Measurements from ENCODE around the gene PGBD1.
"Not testable (repeated sequence)": the region's sequence is repeated elsewhere in the genome, so short reads cannot be mapped to it uniquely, and the experiment has no call there.

PGBD1 gene

DNA sequence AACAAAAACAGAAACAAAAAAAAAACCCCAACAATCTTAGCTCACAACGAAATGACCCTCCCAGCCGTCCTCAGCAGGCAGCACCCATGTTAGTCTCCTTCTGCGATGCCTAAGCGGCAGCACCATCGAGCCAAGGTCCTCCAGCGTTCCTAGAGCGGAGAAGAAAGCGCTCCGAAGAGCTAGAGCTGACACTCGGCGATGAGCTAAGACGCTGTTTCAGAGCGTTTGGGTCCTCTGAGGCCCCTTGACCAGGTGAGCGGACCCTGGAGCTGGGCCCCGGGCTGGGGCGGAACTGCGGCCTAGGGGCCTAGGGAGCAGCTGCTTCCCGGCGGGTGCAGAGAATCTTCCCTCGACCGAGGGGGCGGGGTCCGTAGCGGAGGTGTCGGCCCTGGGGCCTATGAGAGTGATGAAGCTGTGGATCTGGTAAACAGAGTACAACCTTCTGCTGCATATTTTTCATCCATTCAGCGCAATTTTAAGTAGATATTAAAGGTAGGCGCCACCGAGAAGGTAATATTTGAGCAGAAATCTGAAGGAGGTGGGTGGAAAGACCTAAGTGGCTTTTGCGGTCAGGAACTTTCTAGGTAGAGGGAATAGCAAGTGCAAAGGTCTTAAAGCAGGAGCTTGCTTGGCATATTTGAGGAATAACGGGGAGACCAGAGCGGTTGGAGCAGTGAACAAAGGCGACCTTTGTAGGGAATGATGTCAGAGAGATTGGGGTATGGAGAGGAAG lies 14.2 kb upstream of the PGBD1 start, which contains the start of gene ZSCAN26:
Gene ZSCAN26 (plus strand): TSS at position 182 of the 733 bp plus-strand sequence. CDS start 4,777 bp downstream, outside the sequence.
- DNase-seq (ENCODE audit: low read depth, low spot score): peak; percentile 39
- peak within 1 kb of the TSS; percentile 76 for H3K27ac ChIP-seq

DNA sequence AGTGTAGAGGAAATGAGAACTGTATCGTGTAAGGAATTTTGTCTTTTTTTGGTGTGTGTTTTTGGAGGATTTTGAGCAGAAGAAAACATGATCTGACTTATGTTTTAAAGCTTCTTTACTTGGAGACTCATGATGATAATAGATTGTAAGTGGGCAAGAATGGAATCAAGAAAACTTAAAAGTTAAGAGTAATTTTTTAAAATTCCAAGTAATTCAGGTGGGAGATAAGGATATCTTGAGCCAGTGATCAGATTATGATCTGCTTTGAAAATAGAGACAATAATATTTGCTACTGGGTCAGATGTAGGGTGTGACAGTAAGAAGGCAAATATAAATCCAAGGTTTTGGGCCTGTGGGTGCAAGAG lies 13.7 kb upstream of the PGBD1 start:
- no peak for DNase-seq (ENCODE audit: low read depth, low spot score)
- H3K27ac ChIP-seq: peak overlapping the region; percentile 76

DNA sequence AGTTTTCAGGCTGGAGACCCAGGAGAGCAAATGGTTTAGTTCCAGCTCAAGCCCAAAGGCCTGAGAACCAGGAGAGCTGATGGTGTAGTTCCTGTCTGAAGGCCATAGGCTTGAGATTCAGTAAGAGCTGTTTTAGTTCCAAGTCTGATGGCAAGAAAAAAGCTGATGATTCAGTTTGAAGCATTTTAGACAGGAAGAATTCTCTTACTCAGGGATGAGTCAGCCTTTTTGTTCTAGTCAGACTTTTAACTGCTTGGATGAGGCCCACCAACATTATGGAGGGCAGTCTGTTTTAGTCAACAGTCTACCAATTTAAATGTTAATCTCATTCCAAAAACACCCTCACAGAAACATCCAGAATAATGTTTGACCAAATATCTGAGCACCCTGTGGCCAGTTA lies 11.9 kb upstream of the PGBD1 start:
- peak; percentile 48 for DNase-seq (ENCODE audit: low read depth, low spot score)
- peak overlapping the region; percentile 67 for H3K27ac ChIP-seq

DNA sequence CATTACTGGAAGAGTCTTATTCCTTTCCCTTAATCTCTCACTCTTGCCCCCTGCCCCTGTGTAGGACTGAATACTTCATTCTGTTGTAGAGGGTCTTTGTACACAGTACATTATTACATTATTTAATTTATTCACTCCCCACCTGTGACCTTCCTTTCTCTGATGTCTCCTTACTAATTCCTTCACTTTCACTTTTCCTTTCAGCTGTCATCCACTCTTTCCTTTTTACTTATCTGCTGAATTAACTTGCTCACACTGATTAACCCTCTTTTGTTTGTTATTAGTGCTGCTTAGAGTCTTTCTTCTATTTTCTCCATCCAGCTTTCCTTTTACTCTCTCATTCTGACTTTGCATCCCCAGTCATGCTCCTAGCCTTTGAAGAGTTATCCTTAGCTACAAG lies 6.5 kb upstream of the PGBD1 start:
- DNase-seq (ENCODE audit: low read depth, low spot score): no peak
- no peak overlapping the region for H3K27ac ChIP-seq

DNA sequence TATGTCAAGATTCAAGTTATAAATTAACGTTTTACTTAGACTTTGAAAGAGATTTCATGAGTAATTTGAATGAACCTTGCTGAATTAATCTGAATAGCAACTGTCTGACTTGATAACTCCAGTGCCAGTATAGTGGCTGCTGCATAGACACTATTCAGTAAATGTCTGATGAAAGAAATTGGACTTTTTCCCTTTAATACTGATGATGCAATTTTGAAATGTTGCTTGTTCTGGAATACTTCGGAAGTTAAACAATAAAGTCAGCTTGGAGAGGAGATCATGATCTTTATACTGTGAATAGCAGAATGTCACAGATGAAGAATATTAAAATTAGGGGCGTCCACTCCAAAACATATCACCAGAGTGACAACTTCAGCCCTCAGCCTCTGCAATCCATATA lies 3.6 kb upstream of the PGBD1 start:
- DNase-seq (ENCODE audit: low read depth, low spot score): no peak
- no peak overlapping the region for H3K27ac ChIP-seq

DNA sequence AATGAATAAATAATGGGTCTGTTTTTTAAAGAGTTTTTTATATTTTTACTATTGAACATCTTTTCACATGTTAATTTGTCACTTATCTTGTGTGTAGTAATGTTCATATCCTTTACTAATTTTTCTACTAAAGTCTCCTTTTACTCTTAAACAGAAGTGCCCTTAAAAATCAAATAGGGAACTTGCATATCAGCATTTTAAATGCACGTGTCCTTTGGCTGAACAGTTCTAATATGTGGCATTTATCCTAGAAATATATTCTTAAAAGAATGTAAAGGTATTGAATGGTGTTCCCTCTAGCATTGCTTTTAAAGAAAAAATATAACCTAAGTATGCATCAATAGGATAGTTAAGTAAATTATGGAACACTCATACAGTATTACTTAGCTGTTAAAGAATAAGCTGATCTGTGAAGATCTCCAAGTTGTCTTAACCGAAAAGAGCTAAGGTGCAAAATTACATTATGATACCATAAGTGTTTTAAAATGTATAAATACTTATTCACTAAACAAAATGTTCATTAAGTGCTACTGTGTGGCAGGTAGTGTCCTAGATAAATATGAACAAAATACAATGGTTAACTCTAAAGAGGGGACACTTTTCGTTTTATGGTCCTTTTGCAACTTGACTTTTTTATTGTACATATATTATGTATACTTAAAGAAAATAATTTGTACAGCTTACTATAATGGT lies 631 bp upstream of the PGBD1 start:
- no peak for DNase-seq (ENCODE audit: low read depth, low spot score)
- H3K27ac ChIP-seq: no peak overlapping the region

DNA sequence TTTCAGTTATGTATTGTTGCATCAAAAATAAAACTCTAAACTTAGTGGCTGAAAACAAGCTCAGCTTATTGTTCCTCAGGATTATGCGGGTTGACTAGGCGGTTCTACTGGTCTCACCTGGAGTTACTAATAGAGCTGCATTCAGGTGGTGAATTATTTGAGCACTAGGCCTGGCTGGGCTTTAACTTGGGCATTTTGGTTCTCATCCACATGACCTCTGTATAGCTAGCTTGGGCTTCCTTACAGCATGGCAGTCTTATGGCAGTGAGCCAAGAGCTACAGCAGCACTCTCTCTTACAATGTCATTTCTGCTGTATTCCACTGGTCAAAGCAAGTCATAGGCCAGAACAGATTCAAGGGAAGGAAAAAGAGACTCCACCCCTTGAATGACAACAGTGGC lies 1.6 kb downstream of the PGBD1 start:
- H3K27ac ChIP-seq: no peak overlapping the region
- DNase-seq (ENCODE audit: low read depth, low spot score): no peak

DNA sequence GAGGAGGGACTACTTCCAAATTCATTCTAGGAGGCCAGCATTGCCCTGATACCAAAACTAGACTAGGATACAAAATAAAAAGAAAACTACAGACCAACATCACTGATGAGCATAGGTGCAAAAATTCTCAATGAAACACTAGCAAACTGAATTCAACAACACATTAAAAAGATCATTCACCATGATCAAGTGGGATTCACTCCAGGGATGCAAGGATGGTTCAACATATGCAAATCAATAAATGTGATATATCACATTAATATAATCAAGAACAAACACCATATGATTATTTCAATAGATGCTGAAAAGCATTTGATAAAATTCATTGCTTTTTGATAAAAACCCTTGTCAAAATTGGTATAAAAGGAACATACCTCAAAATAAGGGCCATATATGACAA lies 10.2 kb downstream of the PGBD1 start:
- no peak overlapping the region for H3K27ac ChIP-seq
- DNase-seq (ENCODE audit: low read depth, low spot score): no peak

DNA sequence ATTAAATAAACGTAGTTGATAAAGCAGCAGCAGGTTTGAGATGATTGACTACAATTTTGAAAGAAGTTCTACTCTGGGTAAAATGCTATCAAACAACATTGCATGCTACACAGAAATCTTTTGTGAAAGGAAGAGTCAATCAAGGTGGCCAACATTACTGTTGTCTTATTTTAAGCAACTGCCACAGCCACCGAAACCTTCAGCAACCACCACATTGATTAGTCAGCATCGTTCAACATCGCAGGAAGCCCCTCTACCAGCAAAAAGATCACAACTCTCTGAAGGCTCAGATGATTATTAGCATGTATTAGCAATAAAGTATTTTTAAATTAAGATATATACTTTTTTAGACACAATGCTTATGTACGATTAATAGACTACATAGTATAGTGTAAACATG lies 14.0 kb downstream of the PGBD1 start:
- H3K27ac ChIP-seq: no peak overlapping the region
- no peak for DNase-seq (ENCODE audit: low read depth, low spot score)

DNA sequence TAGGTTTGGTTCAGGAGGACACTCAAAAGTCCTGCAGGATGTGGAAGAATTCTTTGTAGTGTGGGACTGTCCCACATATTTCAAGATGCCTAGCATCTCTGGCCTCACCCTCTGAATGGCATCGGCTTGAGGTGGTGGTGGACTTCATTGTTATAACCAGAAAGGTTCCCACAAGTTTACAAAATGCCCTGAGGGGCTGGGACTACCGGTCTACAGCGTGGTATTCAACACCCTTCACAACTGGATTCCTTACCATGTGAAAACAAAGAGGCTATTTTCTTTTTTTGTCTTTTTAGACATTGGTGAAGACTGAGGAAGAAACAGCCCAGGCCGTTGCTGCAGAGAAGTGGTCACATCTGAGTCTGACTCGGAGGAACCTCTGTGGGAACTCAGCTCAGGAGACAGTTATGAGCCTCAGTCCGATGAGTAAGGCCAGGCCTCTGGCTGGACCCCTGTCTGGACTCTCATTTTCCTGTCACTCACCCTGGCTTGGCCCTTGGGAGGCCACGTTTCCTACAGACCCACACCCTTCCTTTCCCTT lies 15.2 kb downstream of the PGBD1 start:
- no peak for DNase-seq (ENCODE audit: low read depth, low spot score)
- no peak overlapping the region for H3K27ac ChIP-seq

DNA sequence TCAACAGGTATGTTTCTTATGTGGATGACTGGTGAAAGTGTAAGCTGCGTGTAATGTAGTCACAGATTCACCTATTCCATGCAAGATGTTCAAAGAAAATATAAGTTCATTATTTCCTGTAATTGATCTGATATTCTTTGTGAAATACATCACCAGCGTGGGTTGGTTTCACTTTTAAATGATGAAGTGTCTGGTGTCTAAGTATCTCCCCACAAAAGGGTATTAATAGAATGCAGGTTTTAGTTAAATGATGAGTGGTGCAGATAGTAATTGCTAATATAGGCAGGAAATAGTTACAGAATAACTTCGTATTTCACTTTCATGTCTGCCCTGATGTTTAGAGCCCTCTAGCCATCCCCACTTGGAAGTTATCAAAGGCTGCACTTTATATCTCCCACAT lies 22.2 kb downstream of the PGBD1 start:
- no peak overlapping the region for H3K27ac ChIP-seq
- DNase-seq (ENCODE audit: low read depth, low spot score): no peak

DNA sequence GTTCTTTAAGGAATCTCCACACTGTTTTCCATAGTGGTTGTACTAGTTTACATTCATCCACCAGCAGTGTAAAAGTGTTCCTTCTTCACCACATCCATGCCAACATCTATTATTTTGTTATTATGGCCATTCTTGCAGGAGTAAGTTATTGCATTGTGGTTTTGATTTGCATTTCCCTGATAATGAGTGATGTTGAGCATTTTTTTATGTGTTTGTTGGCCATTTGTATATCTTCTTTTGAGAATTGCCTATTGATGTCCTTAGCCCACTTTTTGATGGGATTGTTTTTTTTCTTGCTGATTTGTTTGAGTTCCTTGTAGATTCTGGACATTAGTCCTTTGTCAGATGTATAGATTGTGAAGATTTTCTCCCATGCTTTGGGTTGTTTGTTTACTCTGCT lies 25.0 kb downstream of the PGBD1 start:
- not testable (repeated sequence) for DNase-seq (ENCODE audit: low read depth, low spot score); H3K27ac ChIP-seq

DNA sequence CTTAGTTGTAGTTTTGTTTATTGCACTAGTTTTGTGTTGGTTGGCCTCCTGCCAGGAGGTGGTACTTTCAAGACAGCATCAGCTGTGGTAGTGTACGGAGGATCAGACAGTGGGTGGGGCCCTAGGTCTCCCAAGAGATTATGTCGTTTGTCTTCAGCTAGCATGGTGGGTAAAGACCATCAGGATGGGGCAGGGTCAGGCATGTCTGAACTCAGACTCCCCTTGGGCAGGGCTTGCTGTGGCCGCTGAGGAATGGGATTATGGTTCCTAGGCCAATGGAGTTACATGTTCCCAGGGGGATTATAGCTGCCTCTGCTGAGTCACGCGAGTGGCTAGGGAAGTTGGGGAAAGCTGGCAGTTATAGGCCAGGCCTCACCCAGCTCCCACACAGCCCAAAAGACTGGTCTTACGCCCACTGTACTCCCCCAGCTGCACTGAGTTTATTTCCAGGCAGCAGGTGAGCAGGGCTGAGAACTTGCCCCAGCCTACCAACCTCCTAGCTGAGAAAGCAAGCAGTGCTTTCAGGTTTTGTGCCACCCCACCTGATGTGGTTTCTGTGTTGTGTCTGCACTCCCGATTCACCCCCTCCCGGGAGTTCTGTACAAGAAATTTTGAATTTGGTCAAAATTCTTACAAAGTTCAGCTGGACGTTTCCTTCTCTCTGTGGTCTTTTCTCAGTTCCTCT lies 29.9 kb downstream of the PGBD1 start:
- no peak overlapping the region for H3K27ac ChIP-seq
- no peak for DNase-seq (ENCODE audit: low read depth, low spot score)

DNA sequence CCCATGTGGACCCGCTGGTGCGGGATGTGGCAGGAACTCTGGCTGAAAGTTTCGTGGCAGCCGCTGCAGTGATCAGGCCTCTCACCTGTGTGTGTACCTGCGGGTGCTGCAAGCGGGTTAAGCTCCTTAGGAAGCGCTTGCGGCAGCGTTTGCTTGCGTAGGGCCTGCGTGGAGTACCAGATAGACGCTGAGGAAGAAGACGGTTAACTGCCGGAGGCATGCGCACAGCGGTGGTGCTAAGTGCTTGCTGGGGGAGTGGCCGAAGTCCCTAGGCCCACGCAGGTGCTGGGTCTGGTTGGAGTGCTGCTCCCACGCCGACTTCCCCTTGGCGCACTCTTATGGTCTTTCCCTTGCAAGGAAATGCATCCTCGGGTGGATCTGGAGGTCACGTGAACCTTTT lies 31.6 kb downstream of the PGBD1 start:
- no peak for DNase-seq (ENCODE audit: low read depth, low spot score)
- no peak overlapping the region for H3K27ac ChIP-seq

DNA sequence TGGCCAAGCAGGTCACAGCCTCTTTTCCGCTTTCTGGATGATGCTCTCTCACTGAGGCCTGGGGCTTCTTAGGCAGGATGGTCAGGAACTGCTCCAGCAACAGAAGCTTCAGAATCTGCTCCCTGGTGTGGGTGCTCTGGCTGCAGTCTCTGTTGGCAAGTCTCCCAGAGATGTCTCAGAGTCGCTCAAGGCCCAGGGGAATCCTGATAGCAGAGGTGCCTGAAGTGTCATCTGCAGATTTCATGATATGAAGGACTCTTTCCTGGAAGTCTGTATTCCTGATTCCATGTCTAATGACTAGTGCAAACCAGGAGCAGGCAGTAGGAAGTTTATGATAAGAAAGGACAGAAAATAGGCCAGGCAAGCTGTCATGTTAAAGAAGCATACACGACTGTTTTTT lies 34.3 kb downstream of the PGBD1 start:
- no peak for DNase-seq (ENCODE audit: low read depth, low spot score)
- H3K27ac ChIP-seq: no peak overlapping the region

DNA sequence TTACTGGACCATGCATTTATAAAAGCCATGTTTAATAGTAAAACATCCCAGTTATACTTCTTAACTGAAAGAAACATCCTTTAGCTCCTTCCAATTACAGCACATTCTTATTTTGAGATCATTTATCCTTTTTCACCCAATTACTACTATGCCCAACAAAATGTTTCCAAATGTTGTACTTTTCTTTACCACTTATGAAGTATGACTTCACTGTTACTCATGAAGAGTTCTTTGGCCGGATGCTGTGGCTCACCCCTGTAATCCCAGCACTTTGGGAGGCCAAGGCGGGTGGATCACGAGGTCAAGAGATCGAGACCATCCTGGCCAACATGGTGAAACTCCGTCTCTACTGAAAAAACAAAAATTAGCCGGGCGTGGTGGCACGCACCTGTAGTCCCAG lies 36.5 kb downstream of the PGBD1 start:
- H3K27ac ChIP-seq; DNase-seq (ENCODE audit: low read depth, low spot score): not testable (repeated sequence)

DNA sequence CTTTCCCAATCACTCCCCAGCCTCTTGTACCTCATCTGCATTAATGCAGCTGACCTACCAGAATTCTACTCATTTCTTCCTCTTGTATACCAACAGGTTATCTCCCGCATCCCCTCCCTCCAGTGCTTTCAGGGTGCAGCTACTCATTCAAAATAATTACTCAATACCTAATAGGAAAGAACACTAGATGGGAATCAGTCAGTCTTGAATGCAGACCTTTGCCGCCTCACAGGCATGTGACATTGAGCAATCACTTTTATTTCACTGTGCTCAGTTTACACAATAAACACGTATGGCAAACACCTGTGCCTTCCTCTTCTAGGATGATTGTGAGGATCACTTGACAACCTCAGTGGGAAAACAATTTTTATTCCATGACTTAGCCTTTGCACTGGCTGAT lies 41.3 kb downstream of the PGBD1 start:
- DNase-seq (ENCODE audit: low read depth, low spot score): no peak
- no peak overlapping the region for H3K27ac ChIP-seq

DNA sequence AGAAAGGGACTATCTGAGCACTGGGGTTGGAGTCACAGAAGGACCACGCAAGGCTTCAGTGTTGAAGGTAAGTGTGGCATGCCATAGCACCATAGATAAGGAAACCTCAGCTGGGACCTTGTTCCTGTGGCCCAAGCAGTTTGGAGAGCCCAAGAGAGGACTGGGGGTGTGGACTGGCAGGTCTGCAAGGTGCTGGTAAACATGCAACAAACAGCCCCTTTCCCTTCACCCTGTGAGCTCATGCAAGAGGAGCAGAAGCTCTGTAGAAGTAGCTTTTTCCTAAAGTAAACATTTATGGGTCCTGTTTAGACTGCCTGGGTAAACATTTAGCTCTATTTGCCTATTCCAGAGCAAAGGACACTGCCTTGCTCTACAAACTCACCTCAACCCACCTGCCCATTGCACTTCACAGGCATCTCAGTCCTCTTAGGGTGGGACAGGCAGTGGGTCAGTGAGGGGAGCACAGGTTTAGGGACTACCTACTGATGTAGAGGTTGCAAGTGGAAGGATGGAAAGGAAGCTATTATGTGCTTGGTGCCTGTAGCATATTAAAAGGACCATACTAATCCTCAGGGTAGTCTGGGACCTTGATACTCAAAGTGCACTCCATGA lies 42.5 kb downstream of the PGBD1 start:
- no peak for DNase-seq (ENCODE audit: low read depth, low spot score)
- no peak overlapping the region for H3K27ac ChIP-seq

DNA sequence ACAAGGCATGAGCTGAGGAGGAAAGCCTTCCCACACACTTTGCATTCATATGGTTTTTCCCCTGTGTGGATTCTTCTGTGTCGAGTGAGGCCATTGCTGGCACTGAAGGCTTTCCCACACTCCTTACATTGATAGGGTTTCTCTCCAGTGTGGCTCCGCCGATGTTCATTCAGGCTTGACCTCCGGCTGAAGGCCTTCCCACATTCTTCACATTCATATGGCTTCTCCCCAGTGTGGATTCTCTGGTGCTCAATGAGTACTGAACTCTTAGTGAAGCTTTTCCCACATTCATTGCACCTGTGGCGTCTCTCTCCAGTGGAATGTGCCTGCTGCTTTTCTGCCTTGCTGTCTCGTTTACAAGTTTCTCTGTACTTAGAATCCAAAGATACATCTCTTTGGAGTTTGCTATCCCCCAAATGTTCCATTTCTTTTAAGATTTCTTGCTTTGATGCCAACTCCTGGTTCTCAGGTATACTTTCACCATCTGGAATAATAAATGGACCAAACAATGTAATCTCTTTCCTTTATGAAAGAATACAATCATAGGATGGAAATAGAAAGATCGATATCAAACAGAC lies 45.1 kb downstream of the PGBD1 start:
- DNase-seq (ENCODE audit: low read depth, low spot score): no peak

DNA sequence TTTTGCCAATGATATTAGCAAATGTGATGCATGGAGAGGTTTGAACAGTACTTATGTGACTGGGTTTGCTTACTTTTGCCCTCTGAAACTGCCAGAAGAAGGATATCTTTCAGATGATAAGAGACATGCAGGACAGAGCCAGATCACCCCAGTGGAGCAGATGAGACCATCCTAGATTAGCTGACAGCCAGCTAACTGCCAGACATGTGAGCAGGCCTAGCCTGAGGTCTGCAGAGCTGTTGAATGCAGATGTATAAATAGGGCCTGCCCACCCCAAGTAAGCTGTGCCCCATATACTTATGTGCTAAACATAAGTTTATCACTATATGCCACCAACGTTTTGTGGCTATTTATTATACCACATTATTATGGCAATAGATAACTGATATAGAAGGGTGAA lies 48.7 kb downstream of the PGBD1 start:
- no peak overlapping the region for H3K27ac ChIP-seq
- DNase-seq (ENCODE audit: low read depth, low spot score): no peak

More for the DNA sequence above, 45.1 kb downstream of the PGBD1 start:
- H3K27ac ChIP-seq: no peak overlapping the region
